Activated CD8-positive, alpha-beta T cell treated with anti-CD3 and anti-CD28 coated beads, Interleukin-2, amount 10 ng/mL, durations not matched to agents 7 days and 5 days (primary cell): ENCODE results near the gene AGFG2. TPM values are rescaled to one million over a fixed set of nuclear protein-coding genes. Genes with fewer than 3 reads are reported as not detected.

Experiments
- ATAC-seq: fragments of 150-1000 bp; cut with Tn5 transposase; one replicate; pipeline ENCODE4 v1.10.0; 2021; ENCODE audit warnings: moderate library complexity
- CTCF ChIA-PET: fragments of 350-600 bp; sonication (Branson Sonifier 250); formaldehyde crosslinking; loops from one replicate; lab custom pipeline; 2021; ENCODE audit warnings: antibody characterized with exemption; lab: Charles Lee
- POLR2A ChIA-PET: fragments of 350-600 bp; sonication (Branson Sonifier 250); formaldehyde crosslinking; loops from one replicate; lab custom pipeline; 2021; ENCODE audit warnings: antibody characterized with exemption; lab: Charles Lee
- DNase-seq: peaks from one replicate; pipeline ENCODE4 v3.0.0-alpha.2; 2020
- H3K27ac Mint-ChIP-seq: one replicate; pipeline ENCODE4 v1.8.0; 2021; ENCODE audit warnings: mild to moderate bottlenecking, mixed read lengths
- H3K27me3 Mint-ChIP-seq: one replicate; pipeline ENCODE4 v1.8.0; 2021; ENCODE audit warnings: low read depth, mixed read lengths
- H3K36me3 Mint-ChIP-seq: one replicate; pipeline ENCODE4 v1.8.0; 2021; ENCODE audit warnings: low read depth, mixed read lengths
- H3K4me1 Mint-ChIP-seq: one replicate; pipeline ENCODE4 v1.8.0; 2021; ENCODE audit warnings: low read depth, mixed read lengths
- H3K4me3 Mint-ChIP-seq: one replicate; pipeline ENCODE4 v1.8.0; 2021; ENCODE audit warnings: mild to moderate bottlenecking, mixed read lengths
- H3K9me3 Mint-ChIP-seq: one replicate; pipeline ENCODE4 v1.8.0; 2022; ENCODE audit warnings: mixed read lengths; ENCODE audit not compliant: insufficient read depth
- total RNA-seq, 2 experiments: library from RNA; stranded (reverse); gene quantifications; one replicate each; pipeline ENCODE4 v1.2.3, GENCODE V29; 2021

AGFG2 gene
- total RNA-seq, 2 experiments from 2014 or later: 43.0 to 46.0 TPM

DNA sequence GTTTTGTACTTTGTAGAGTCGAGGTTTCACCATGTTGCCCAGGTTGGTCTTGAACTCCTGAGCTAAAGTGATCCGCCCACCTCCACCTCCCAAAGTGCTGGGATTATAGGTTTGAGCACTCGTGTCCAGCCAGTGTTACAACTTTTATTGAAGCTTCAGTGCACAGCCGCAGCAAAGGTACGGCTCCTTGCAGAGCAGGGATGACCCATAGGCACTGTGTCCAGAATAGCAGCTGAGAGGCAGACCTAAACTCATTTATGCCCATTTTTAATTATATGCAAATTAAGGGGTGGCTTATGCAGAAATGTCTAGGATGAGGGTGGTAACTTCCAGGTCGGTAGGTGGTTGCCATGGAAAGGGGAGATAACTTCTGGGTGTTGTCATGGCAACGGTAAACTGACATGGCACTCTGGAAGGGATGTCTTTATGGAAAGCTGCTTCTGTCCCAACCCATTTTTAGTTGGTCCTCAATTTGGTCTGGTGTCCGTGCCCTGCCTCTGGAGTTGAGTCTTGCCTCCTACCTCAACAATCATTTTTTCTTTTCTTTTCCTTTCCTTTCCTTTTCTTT, 32.6 kb upstream of the AGFG2 start:
- Mint-ChIP-seq H3K9me3 (no peaks in the 10 kb centered on the region), H3K27me3 (peaks cover 13% of the 10 kb centered on the region), H3K4me3 (no peak overlapping the region), H3K27ac (no peak overlapping the region), H3K36me3 (no peaks in the 10 kb centered on the region), H3K4me1 (no peaks in the 10 kb centered on the region)
- no peak for ATAC-seq
- no peak for DNase-seq
- ChIA-PET POLR2A (no interaction called here), CTCF (interaction anchor here (0.8 to 2.4 kb wide), 4 partner anchors 13 to 185 kb away, joined by 3 to 9 read pairs (median 4); no protein-coding TSS in a partner anchor)

GRCh38 chr7:100509231-100509630, 29.8 kb upstream of the AGFG2 start:
- CTCF ChIA-PET: interaction anchor here (1.0 kb wide), 1 partner anchor 27 kb away, joined by 3 read pairs; no protein-coding TSS in a partner anchor
- no peaks in the 10 kb centered on the region for H3K9me3 Mint-ChIP-seq

GRCh38 chr7:100510437-100511239, 28.4 kb upstream of the AGFG2 start:
- Mint-ChIP-seq H3K4me1 (peaks cover 8% of the 10 kb centered on the region), H3K4me3 (no peak overlapping the region), H3K36me3 (no peaks in the 10 kb centered on the region), H3K27me3 (peaks cover 13% of the 10 kb centered on the region), H3K27ac (no peak overlapping the region), H3K9me3 (no peaks in the 10 kb centered on the region)
- ATAC-seq (no peak), DNase-seq (no peak)
- CTCF ChIA-PET: interaction anchor here (1.5 kb wide), 1 partner anchor 17 kb away, joined by 3 read pairs; no protein-coding TSS in a partner anchor
- POLR2A ChIA-PET: no interaction called here

More at GRCh38 chr7:100509231-100509630, 29.8 kb upstream of the AGFG2 start:
- POLR2A ChIA-PET: no interaction called here
- DNase-seq (no peak), ATAC-seq (no peak)
- Mint-ChIP-seq H3K4me1 (no peaks in the 10 kb centered on the region), H3K27me3 (peaks cover 13% of the 10 kb centered on the region), H3K36me3 (no peaks in the 10 kb centered on the region), H3K4me3 (no peak overlapping the region), H3K27ac (peak overlapping the region; percentile 20)

- Mint-ChIP-seq H3K4me3 (no peak overlapping the region), H3K27me3 (peaks cover 7% of the 10 kb centered on the region), H3K4me1 (peaks cover 26% of the 10 kb centered on the region), H3K36me3 (no peaks in the 10 kb centered on the region), H3K9me3 (no peaks in the 10 kb centered on the region), H3K27ac (no peak overlapping the region)
- no peak for ATAC-seq
- POLR2A ChIA-PET: no interaction called here
- CTCF ChIA-PET: no interaction called here
- DNase-seq: no peak
Observed at GRCh38 chr7:100513212-100513810, 25.7 kb upstream of the AGFG2 start.

GRCh38 chr7:100515072-100515532, 23.9 kb upstream of the AGFG2 start:
- no peak for DNase-seq
- Mint-ChIP-seq H3K4me3 (peak overlapping the region; percentile 31), H3K36me3 (no peaks in the 10 kb centered on the region), H3K4me1 (peaks cover 26% of the 10 kb centered on the region), H3K27me3 (peaks cover 4% of the 10 kb centered on the region), H3K27ac (no peak overlapping the region), H3K9me3 (no peaks in the 10 kb centered on the region)
- POLR2A ChIA-PET: interaction anchor here (1.2 kb wide), 1 partner anchor 37 kb away, joined by 3 read pairs; no protein-coding TSS in a partner anchor
- no peak for ATAC-seq
- CTCF ChIA-PET: interaction anchor here (1.6 to 4.2 kb wide), 2 partner anchors 37 to 44 kb away, joined by 3 to 21 read pairs; partner anchors contain the start of gene TSC22D4

- Mint-ChIP-seq H3K27me3 (no peaks in the 10 kb centered on the region), H3K9me3 (no peaks in the 10 kb centered on the region), H3K4me1 (peaks cover 26% of the 10 kb centered on the region), H3K27ac (peak overlapping the region; percentile 53), H3K4me3 (peak overlapping the region; percentile 6), H3K36me3 (no peaks in the 10 kb centered on the region)
- DNase-seq: peak; percentile 84
- CTCF ChIA-PET: interaction anchor here (0.8 to 4.2 kb wide), 4 partner anchors 32 to 43 kb away, joined by 3 to 21 read pairs (median 4); partner anchors contain the start of gene TSC22D4
- ATAC-seq: peak; percentile 96
- POLR2A ChIA-PET: interaction anchor here (0.5 to 1.2 kb wide), 5 partner anchors 29 to 328 kb away, joined by 3 to 7 read pairs (median 4); no protein-coding TSS in a partner anchor
Observed at GRCh38 chr7:100516135-100516812, 22.7 kb upstream of the AGFG2 start.

GRCh38 chr7:100517305-100517704, 21.7 kb upstream of the AGFG2 start:
- POLR2A ChIA-PET: no interaction called here
- ATAC-seq (no peak), DNase-seq (no peak)
- no peak overlapping the region for H3K4me3 Mint-ChIP-seq
- H3K27me3 Mint-ChIP-seq: no peaks in the 10 kb centered on the region
- H3K27ac Mint-ChIP-seq: no peak overlapping the region
- no peaks in the 10 kb centered on the region for H3K36me3 Mint-ChIP-seq
- CTCF ChIA-PET: interaction anchor here (2.4 to 4.2 kb wide), 2 partner anchors 35 to 42 kb away, joined by 9 to 21 read pairs; no protein-coding TSS in a partner anchor
- no peaks in the 10 kb centered on the region for H3K9me3 Mint-ChIP-seq
- peaks cover 26% of the 10 kb centered on the region for H3K4me1 Mint-ChIP-seq

GRCh38 chr7:100519580-100519979, 19.4 kb upstream of the AGFG2 start:
- ChIA-PET POLR2A (no interaction called here), CTCF (no interaction called here)
- Mint-ChIP-seq H3K9me3 (no peaks in the 10 kb centered on the region), H3K27ac (no peak overlapping the region), H3K4me3 (no peak overlapping the region), H3K36me3 (no peaks in the 10 kb centered on the region), H3K4me1 (peaks cover 26% of the 10 kb centered on the region), H3K27me3 (no peaks in the 10 kb centered on the region)
- no peak for ATAC-seq
- no peak for DNase-seq

- ChIA-PET CTCF (interaction anchor here (1.3 kb wide), 1 partner anchor 37 kb away, joined by 3 read pairs; no protein-coding TSS in a partner anchor), POLR2A (interaction anchor here (0.7 kb wide), 1 partner anchor 100 kb away, joined by 4 read pairs; no protein-coding TSS in a partner anchor)
- no peaks in the 10 kb centered on the region for H3K27me3 Mint-ChIP-seq
- no peak overlapping the region for H3K4me3 Mint-ChIP-seq
- H3K9me3 Mint-ChIP-seq: no peaks in the 10 kb centered on the region
- H3K36me3 Mint-ChIP-seq: no peaks in the 10 kb centered on the region
- H3K27ac Mint-ChIP-seq: no peak overlapping the region
- no peak for DNase-seq
- no peak for ATAC-seq
- H3K4me1 Mint-ChIP-seq: peaks cover 23% of the 10 kb centered on the region
Observed at GRCh38 chr7:100520138-100520537, 18.9 kb upstream of the AGFG2 start.

- no peaks in the 10 kb centered on the region for H3K9me3 Mint-ChIP-seq
- no peaks in the 10 kb centered on the region for H3K36me3 Mint-ChIP-seq
- DNase-seq (no peak), ATAC-seq (no peak)
- H3K27ac Mint-ChIP-seq: no peak overlapping the region
- H3K27me3 Mint-ChIP-seq: no peaks in the 10 kb centered on the region
- POLR2A ChIA-PET: no interaction called here
- H3K4me3 Mint-ChIP-seq: no peak overlapping the region
- CTCF ChIA-PET: interaction anchor here (1.3 kb wide), 1 partner anchor 38 kb away, joined by 3 read pairs; no protein-coding TSS in a partner anchor
- H3K4me1 Mint-ChIP-seq: peaks cover 14% of the 10 kb centered on the region
Observed at GRCh38 chr7:100521076-100521475, 17.9 kb upstream of the AGFG2 start.
